HEK293T (cell line): ENCODE measurements around the gene HNRNPF.

Experiments used
- CTCF ChIA-PET: fragments of 350-600 bp; formaldehyde crosslinking; extraction: SDS; loops from one replicate; lab custom pipeline; 2021; ENCODE audit warnings: antibody characterized with exemption, inconsistent platforms; lab: Yijun Ruan, JAX
- POLR2A ChIA-PET: fragments of 350-600 bp; formaldehyde crosslinking; extraction: SDS; loops from one replicate; lab custom pipeline; 2020; ENCODE audit warnings: antibody characterized with exemption, inconsistent platforms; lab: Yijun Ruan, JAX
- DNase-seq: peaks from one replicate; pipeline ENCODE4 v3.0.0; 2012; ENCODE audit warnings: mixed read lengths; ENCODE audit errors: extremely low spot score
- ARNT ChIP-seq: fragments of 450-650 bp; IDR thresholded peaks from 2 replicates; pipeline ENCODE4 v1.6.1; 2017; ENCODE audit warnings: mild to moderate bottlenecking
- BHLHE40 ChIP-seq: fragments of 450-650 bp; IDR thresholded peaks from 2 replicates; pipeline ENCODE4 v1.6.1; 2016; ENCODE audit warnings: mild to moderate bottlenecking, moderate library complexity, borderline replicate concordance
- CTBP1 ChIP-seq: fragments of 450-650 bp; IDR thresholded peaks from 2 replicates; pipeline ENCODE4 v1.6.1; 2016; ENCODE audit warnings: borderline replicate concordance
- ELF4 ChIP-seq: fragments of 450-650 bp; IDR thresholded peaks from 2 replicates; pipeline ENCODE4 v1.6.1; 2017; ENCODE audit warnings: antibody characterized with exemption
- FOXA1 ChIP-seq: fragments of 450-650 bp; IDR thresholded peaks from 2 replicates; pipeline ENCODE4 v1.6.1; 2016; ENCODE audit warnings: mild to moderate bottlenecking
- FOXK2 ChIP-seq: fragments of 450-650 bp; IDR thresholded peaks from 2 replicates; pipeline ENCODE4 v1.6.1; 2016; ENCODE audit warnings: mild to moderate bottlenecking
- FOXM1 ChIP-seq: fragments of 450-650 bp; IDR thresholded peaks from 2 replicates; pipeline ENCODE4 v1.6.1; 2017; ENCODE audit warnings: mild to moderate bottlenecking, borderline replicate concordance
- HDGF ChIP-seq: fragments of 450-650 bp; IDR thresholded peaks from 2 replicates; pipeline ENCODE4 v1.6.1; 2017; ENCODE audit warnings: antibody characterized with exemption, borderline replicate concordance
- L3MBTL2 ChIP-seq: fragments of 450-650 bp; conservative IDR thresholded peaks from 2 replicates; pipeline ENCODE4 v1.6.1; 2016; ENCODE audit warnings: mild to moderate bottlenecking
- LEF1 ChIP-seq: fragments of 450-650 bp; IDR thresholded peaks from 2 replicates; pipeline ENCODE4 v1.6.1; 2017; ENCODE audit warnings: mild to moderate bottlenecking, borderline replicate concordance
- NFRKB ChIP-seq: fragments of 450-650 bp; IDR thresholded peaks from 2 replicates; pipeline ENCODE4 v1.6.1; 2016; ENCODE audit warnings: mild to moderate bottlenecking, moderate library complexity
- PKNOX1 ChIP-seq: fragments of 450-650 bp; IDR thresholded peaks from 2 replicates; pipeline ENCODE4 v1.6.1; 2016
- SP1 ChIP-seq: fragments of 450-650 bp; IDR thresholded peaks from 2 replicates; pipeline ENCODE4 v1.6.1; 2017
- SUZ12 ChIP-seq: fragments of 450-650 bp; IDR thresholded peaks from 2 replicates; pipeline ENCODE4 v1.6.1; 2016; ENCODE audit warnings: mild to moderate bottlenecking
- TARDBP ChIP-seq: fragments of 450-650 bp; IDR thresholded peaks from 2 replicates; pipeline ENCODE4 v1.6.1; 2016
- ZNF384 ChIP-seq: fragments of 450-650 bp; IDR thresholded peaks from 2 replicates; pipeline ENCODE4 v1.6.1; 2016

Gene HNRNPF

GRCh38 chr10:43384252-43385221, 24.4 kb downstream of the HNRNPF start:
- DNase-seq, result no peak
- CTCF ChIA-PET, result no interaction called here
- POLR2A ChIA-PET, result interaction anchor here (0.8 to 1.1 kb wide), 4 partner anchors 11 to 70 kb away, joined by 3 to 4 read pairs (median 3); partner anchors contain the start of gene HNRNPF
- TF ChIP-seq LEF1, result no peak
- no peak for TF ChIP-seq FOXK2
- no peak for TF ChIP-seq TARDBP
- no peak for TF ChIP-seq SP1
- TF ChIP-seq CTBP1, result no peak
- TF ChIP-seq SUZ12, result no peak
- TF ChIP-seq PKNOX1, result no peak
- TF ChIP-seq NFRKB, result no peak
- no peak for TF ChIP-seq FOXM1

- POLR2A ChIA-PET, result no interaction called here
- no peak for DNase-seq
- CTCF ChIA-PET, result no interaction called here
- TF ChIP-seq SUZ12 (no peak), FOXA1 (no peak), HDGF (no peak), TARDBP (no peak), ARNT (no peak), FOXM1 (no peak), NFRKB (no peak), L3MBTL2 (no peak), SP1 (no peak), ZNF384 (no peak), ELF4 (no peak), FOXK2 (no peak), PKNOX1 (no peak), BHLHE40 (no peak), LEF1 (no peak), CTBP1 (no peak)
Measured at GRCh38 chr10:43383204-43383971, 25.6 kb downstream of the HNRNPF start.

GRCh38 chr10:43380610-43381222, 28.3 kb downstream of the HNRNPF start:
- no peak for DNase-seq
- ChIA-PET CTCF (interaction anchor here (0.6 to 1.0 kb wide), 3 partner anchors 32 to 91 kb away, joined by 3 read pairs; no protein-coding TSS in a partner anchor), POLR2A (interaction anchor here (1.2 kb wide), 1 partner anchor 27 kb away, joined by 4 read pairs; no protein-coding TSS in a partner anchor)
- TF ChIP-seq PKNOX1, result no peak
- TF ChIP-seq SP1, result no peak
- no peak for TF ChIP-seq FOXA1

GRCh38 chr10:43377424-43377883, 31.5 kb downstream of the HNRNPF start:
- peak; percentile 31 for DNase-seq
- CTCF ChIA-PET, result no interaction called here
- TF ChIP-seq TARDBP, result no peak
- no peak for TF ChIP-seq ZNF384
- no peak for TF ChIP-seq BHLHE40
- no peak for TF ChIP-seq NFRKB
- TF ChIP-seq ARNT, result no peak
- no peak for TF ChIP-seq FOXA1
- no peak for TF ChIP-seq HDGF
- TF ChIP-seq LEF1, result no peak
- TF ChIP-seq SUZ12, result no peak
- no peak for TF ChIP-seq FOXM1
- no peak for TF ChIP-seq FOXK2
- TF ChIP-seq PKNOX1, result no peak
- TF ChIP-seq CTBP1, result no peak
- POLR2A ChIA-PET, result no interaction called here

GRCh38 chr10:43376828-43377423, 32.1 kb downstream of the HNRNPF start:
- CTCF ChIA-PET, result no interaction called here
- no peak for DNase-seq
- TF ChIP-seq NFRKB (no peak), SUZ12 (no peak), TARDBP (no peak), FOXA1 (no peak), SP1 (no peak), ARNT (no peak), L3MBTL2 (no peak), FOXM1 (no peak), CTBP1 (no peak), LEF1 (no peak)
- POLR2A ChIA-PET, result no interaction called here
